DOHH2 (cell line): ENCODE data around the gene BHLHA9.
A peak's percentile ranks its signal among the peaks of the same experiment; 100 is the strongest.

Source experiments
- H3F3A ChIP-seq: fragments of 200-600 bp; sonication (generic), shearing (Covaris generic); 2 replicates; pipeline ENCODE4 v1.6.0; 2016; ENCODE audit warnings: antibody characterized with exemption, mild to moderate bottlenecking; ENCODE audit not compliant: control insufficient read depth, insufficient read depth
- H3K27ac ChIP-seq: fragments of 200-600 bp; sonication (generic); 2 replicates; pipeline ENCODE4 v1.5.1; 2014; ENCODE audit warnings: low read depth, mild to moderate bottlenecking, low read length, moderate library complexity
- H3K27me3 ChIP-seq: fragments of 200-600 bp; sonication (generic); 2 replicates; pipeline ENCODE4 v1.6.1; 2014; ENCODE audit warnings: mild to moderate bottlenecking, low read length, mixed read lengths; ENCODE audit not compliant: control insufficient read depth
- H3K36me3 ChIP-seq: fragments of 200-600 bp; sonication (generic); 2 replicates; pipeline ENCODE4 v1.6.1; 2014; ENCODE audit warnings: mild to moderate bottlenecking, low read length, moderate library complexity, mixed read lengths; ENCODE audit not compliant: control insufficient read depth
- H3K4me1 ChIP-seq: fragments of 200-600 bp; sonication (generic); 2 replicates; pipeline ENCODE4 v1.6.1; 2014; ENCODE audit warnings: mild to moderate bottlenecking, low read length, mixed read lengths; ENCODE audit not compliant: control insufficient read depth
- H3K4me2 ChIP-seq: fragments of 200-600 bp; sonication (generic); 2 replicates; pipeline ENCODE4 v1.6.0; 2014; ENCODE audit warnings: mild to moderate bottlenecking, low read length, moderate library complexity
- H3K4me3 ChIP-seq: fragments of 200-600 bp; sonication (generic); 2 replicates; pipeline ENCODE4 v1.5.1; 2014; ENCODE audit warnings: mild to moderate bottlenecking, low read length, mixed read lengths
- H3K79me2 ChIP-seq: fragments of 200-600 bp; sonication (generic); 2 replicates; pipeline ENCODE4 v1.6.1; 2014; ENCODE audit warnings: mild to moderate bottlenecking, low read length, mixed read lengths; ENCODE audit not compliant: control insufficient read depth
- H3K9me2 ChIP-seq: fragments of 200-600 bp; sonication (generic); replicated peaks from 2 replicates; pipeline ENCODE4 v1.6.1; 2014; ENCODE audit warnings: mild to moderate bottlenecking, low read length, mixed read lengths; ENCODE audit not compliant: control insufficient read depth
- H3K9me3 ChIP-seq: fragments of 200-600 bp; sonication (generic); 2 replicates; pipeline ENCODE4 v1.6.1; 2014; ENCODE audit warnings: antibody characterized with exemption, low read length, mixed read lengths; ENCODE audit not compliant: control insufficient read depth, insufficient read depth
- H4K20me1 ChIP-seq: fragments of 200-600 bp; sonication (generic); 2 replicates; pipeline ENCODE4 v1.6.0; 2014; ENCODE audit warnings: low read depth, mild to moderate bottlenecking, antibody characterized with exemption, low read length, moderate library complexity; ENCODE audit not compliant: control insufficient read depth, insufficient read depth
- CTCF ChIP-seq: fragments of 200-600 bp; sonication (generic); IDR thresholded peaks from one replicate; pipeline ENCODE4 v1.5.1; 2014; ENCODE audit warnings: antibody characterized with exemption, mild to moderate bottlenecking, low read depth, low read length; ENCODE audit not compliant: poor library complexity, severe bottlenecking
- EZH2phosphoT487 ChIP-seq: fragments of 200-600 bp; sonication (generic); IDR thresholded peaks from 2 replicates; pipeline ENCODE4 v1.6.1; 2017; ENCODE audit warnings: borderline replicate concordance, mild to moderate bottlenecking, antibody characterized with exemption, low read length, moderate library complexity, mixed read lengths

BHLHA9 gene

GRCh38 chr17:1223662-1224061, 46.6 kb upstream of the BHLHA9 start:
- H3K27ac ChIP-seq, result no peak overlapping the region
- H3K4me2 ChIP-seq, result no peak overlapping the region
- H3K4me3 ChIP-seq, result no peak overlapping the region
- H3K9me3 ChIP-seq, result no peaks in the 10 kb centered on the region
- peaks cover 16% of the 10 kb centered on the region for H3F3A ChIP-seq
- peaks cover 85% of the 10 kb centered on the region for H3K4me1 ChIP-seq
- TF ChIP-seq EZH2phosphoT487 (no peak), CTCF (no peak)
- H3K9me2 ChIP-seq, result no peaks in the 10 kb centered on the region
- H3K27me3 ChIP-seq, result no peaks in the 10 kb centered on the region
- peaks cover 100% of the 10 kb centered on the region for H3K79me2 ChIP-seq
- H3K36me3 ChIP-seq, result peaks cover 67% of the 10 kb centered on the region
- H4K20me1 ChIP-seq, result peaks cover 41% of the 10 kb centered on the region

- H3K9me2 ChIP-seq, result no peaks in the 10 kb centered on the region
- peaks cover 67% of the 10 kb centered on the region for H3K36me3 ChIP-seq
- peaks cover 78% of the 10 kb centered on the region for H3K4me1 ChIP-seq
- peaks cover 15% of the 10 kb centered on the region for H3F3A ChIP-seq
- H3K9me3 ChIP-seq, result no peaks in the 10 kb centered on the region
- no peak overlapping the region for H3K27ac ChIP-seq
- TF ChIP-seq EZH2phosphoT487 (no peak), CTCF (no peak)
- peaks cover 41% of the 10 kb centered on the region for H4K20me1 ChIP-seq
- no peak overlapping the region for H3K4me3 ChIP-seq
- peak overlapping the region; percentile 41 for H3K4me2 ChIP-seq
- peaks cover 99% of the 10 kb centered on the region for H3K79me2 ChIP-seq
- H3K27me3 ChIP-seq, result no peaks in the 10 kb centered on the region
Observed at GRCh38 chr17:1224330-1224729, 45.9 kb upstream of the BHLHA9 start.

GRCh38 chr17:1226308-1226707, 43.9 kb upstream of the BHLHA9 start:
- no peak for TF ChIP-seq CTCF
- no peak for TF ChIP-seq EZH2phosphoT487
- H3K4me3 ChIP-seq, result peak overlapping the region; percentile 100
- H3K27ac ChIP-seq, result no peak overlapping the region
- peak overlapping the region; percentile 100 for H3K4me2 ChIP-seq
- peaks cover 65% of the 10 kb centered on the region for H3K4me1 ChIP-seq
- peaks cover 6% of the 10 kb centered on the region for H3F3A ChIP-seq
- peaks cover 54% of the 10 kb centered on the region for H3K36me3 ChIP-seq
- H4K20me1 ChIP-seq, result peaks cover 35% of the 10 kb centered on the region
- peaks cover 11% of the 10 kb centered on the region for H3K27me3 ChIP-seq
- no peaks in the 10 kb centered on the region for H3K9me2 ChIP-seq
- H3K9me3 ChIP-seq, result no peaks in the 10 kb centered on the region
- H3K79me2 ChIP-seq, result peaks cover 87% of the 10 kb centered on the region
